Omental fat pad (tissue), 4 donors: ENCODE data around the gene FABP7. TPM values are rescaled to one million over a fixed set of nuclear protein-coding genes. Genes with fewer than 3 reads are reported as not detected.

Experiments
- ATAC-seq: fragments of 150-250 bp; one replicate; pipeline ENCODE4 v1.9.1; 2016; ENCODE audit warnings: mild to moderate bottlenecking, moderate library complexity; ENCODE audit not compliant: low FRiP score
- DNase-seq: peaks from one replicate; pipeline ENCODE4 v3.0.0-alpha.2; 2019; ENCODE audit warnings: low spot score
- total RNA-seq, 4 donors: library from RNA; depleted of rRNA; stranded (reverse); fragments of >200 nt; gene quantifications; one replicate each; pipeline ENCODE4 v1.1.0, GENCODE V29; 2016
- TF ChIP-seq, protein P1 (sequence below), 3 donors: fragments of 450-650 bp; IDR thresholded peaks; one replicate each; pipeline ENCODE4 v1.5.1; 2016 to 2017; ENCODE audit warnings: antibody characterized with exemption in 3 of 3, mild to moderate bottlenecking in 3 of 3, moderate library complexity in 2 of 3

Gene FABP7
- total RNA-seq, 4 donors from 2014 or later: not detected

- DNase-seq (no peak), ATAC-seq (no peak)
- TF ChIP-seq, protein P1, sequence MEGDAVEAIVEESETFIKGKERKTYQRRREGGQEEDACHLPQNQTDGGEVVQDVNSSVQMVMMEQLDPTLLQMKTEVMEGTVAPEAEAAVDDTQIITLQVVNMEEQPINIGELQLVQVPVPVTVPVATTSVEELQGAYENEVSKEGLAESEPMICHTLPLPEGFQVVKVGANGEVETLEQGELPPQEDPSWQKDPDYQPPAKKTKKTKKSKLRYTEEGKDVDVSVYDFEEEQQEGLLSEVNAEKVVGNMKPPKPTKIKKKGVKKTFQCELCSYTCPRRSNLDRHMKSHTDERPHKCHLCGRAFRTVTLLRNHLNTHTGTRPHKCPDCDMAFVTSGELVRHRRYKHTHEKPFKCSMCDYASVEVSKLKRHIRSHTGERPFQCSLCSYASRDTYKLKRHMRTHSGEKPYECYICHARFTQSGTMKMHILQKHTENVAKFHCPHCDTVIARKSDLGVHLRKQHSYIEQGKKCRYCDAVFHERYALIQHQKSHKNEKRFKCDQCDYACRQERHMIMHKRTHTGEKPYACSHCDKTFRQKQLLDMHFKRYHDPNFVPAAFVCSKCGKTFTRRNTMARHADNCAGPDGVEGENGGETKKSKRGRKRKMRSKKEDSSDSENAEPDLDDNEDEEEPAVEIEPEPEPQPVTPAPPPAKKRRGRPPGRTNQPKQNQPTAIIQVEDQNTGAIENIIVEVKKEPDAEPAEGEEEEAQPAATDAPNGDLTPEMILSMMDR (IDR thresholded peaks at IDR 0.05): no peak
Measured at GRCh38 chr6:122749451-122750050, 30.0 kb upstream of the FABP7 start.

DNA sequence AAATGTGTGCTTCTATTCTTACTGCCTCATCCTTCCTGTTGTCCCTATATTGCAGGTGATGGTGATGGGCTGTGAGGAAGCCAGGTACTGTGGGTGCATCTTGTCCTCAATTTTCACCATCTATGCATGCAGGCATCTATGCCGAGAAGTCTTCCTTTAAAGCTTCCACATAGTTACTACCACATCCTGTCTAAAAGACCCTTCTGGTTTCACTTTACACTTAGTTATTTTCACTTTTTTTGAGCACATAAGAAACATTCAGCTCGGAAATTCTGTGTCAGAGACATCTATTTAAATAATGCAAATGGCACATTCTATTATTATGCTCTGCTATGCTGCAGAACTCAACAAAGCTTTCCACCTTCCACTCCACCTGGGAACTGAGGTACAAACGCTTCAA, 28.2 kb upstream of the FABP7 start:
- TF ChIP-seq, protein P1 (IDR thresholded peaks at IDR 0.05): no peak
- ATAC-seq: no peak
- DNase-seq: no peak

- TF ChIP-seq, protein P1 (IDR thresholded peaks at IDR 0.05): no peak
Measured at GRCh38 chr6:122752459-122752858, 27.1 kb upstream of the FABP7 start.

DNA sequence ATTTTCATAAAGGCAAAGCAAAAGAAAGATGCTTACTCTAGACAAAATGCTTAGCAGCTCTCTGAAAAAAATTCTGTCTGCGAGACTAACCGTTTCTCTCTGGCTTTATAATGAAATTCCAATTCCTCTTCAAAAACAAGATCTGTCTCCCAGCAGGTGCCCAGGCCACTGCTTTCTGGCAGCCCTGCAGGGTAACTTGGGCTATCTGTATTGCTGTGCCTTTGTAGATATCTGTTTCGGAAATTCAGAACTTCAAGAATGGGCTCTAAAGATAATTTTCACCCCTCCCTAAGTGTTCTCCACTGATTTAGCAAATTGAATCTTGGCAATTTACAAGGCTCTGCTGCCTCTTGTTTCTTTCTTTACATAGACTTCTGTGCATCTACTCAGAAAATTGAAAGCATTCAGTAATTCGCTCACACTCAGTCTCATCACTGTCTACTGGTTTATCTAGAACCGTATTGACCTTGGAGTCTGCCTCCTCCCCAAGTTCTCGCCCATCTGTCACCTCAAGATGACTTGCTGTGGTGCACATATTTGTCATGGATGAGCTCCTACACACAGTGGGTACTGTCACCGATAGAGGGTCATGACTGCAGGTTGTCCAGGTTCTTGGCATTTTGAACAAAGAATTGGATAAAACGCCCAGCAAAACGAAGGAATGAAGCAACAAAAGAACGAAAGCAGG, 26.4 kb upstream of the FABP7 start:
- ATAC-seq (no peak), DNase-seq (no peak)
- TF ChIP-seq, protein P1 (IDR thresholded peaks at IDR 0.05): no peak

More at GRCh38 chr6:122752459-122752858, 27.1 kb upstream of the FABP7 start:
- ATAC-seq: no peak
- DNase-seq: no peak

- TF ChIP-seq, protein P1 (IDR thresholded peaks at IDR 0.05): no peak
- DNase-seq (no peak), ATAC-seq (no peak)
Measured at GRCh38 chr6:122753688-122754056, 25.8 kb upstream of the FABP7 start.

DNA sequence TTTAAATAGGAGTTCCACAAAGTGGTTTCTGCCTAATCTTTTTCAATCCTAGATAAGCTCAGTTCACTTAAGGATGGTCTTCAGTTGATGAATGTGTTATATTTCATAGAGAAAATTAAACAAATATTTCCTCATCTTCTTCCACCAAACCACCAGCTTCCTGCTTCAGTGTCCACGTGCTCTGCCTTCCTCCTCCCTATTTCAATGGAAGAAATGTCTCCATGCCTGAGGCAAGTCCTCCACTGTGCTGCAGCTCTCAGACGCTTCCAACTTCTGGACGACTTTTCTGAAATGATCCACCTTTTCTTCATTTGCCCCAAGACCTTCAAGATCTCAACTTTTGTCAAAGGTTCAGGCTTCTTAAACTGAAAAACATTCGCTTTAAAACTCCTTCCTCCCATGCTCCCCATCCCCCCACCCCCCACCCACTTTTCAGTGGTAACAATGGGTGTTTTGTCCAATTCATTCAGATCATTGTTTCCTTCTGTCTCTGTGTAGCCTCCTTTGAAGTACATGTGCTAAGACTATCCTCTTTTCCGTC, 25.3 kb upstream of the FABP7 start:
- TF ChIP-seq, protein P1 (IDR thresholded peaks at IDR 0.05): no peak

DNA sequence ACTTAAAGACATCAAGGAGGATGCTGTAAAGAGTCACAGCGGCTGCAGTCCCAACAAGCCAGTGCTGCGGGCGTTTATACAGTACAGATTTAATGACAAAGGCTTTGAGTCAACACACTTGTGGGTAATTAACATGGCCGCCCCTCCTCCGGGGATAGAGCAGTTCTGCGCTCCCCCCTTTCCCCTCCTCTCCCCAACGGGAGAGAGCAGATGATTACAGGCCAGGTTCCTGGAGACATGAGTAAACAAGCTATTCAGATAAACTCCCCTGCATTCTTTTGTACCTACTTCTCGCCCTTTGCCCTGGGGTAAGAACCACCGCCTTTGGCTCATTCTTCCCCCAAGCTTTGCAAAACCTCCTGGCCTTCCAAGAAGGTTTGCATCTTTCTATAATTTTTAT, 23.6 kb upstream of the FABP7 start:
- no peak for DNase-seq
- TF ChIP-seq, protein P1 (IDR thresholded peaks at IDR 0.05): no peak
- ATAC-seq: no peak

More for the DNA sequence above, 25.3 kb upstream of the FABP7 start:
- DNase-seq (no peak), ATAC-seq (no peak)
